NCI-H2107 treated with DMSO at 0.1 percent for 48 hours (cell line): ENCODE results near the gene TPH2.
A peak's percentile ranks its signal among the peaks of the same experiment; 100 is the strongest.

ENCODE experiments used
- DNase-seq: peaks from one replicate; lab custom pipeline; 2025; ENCODE audit not compliant: unreplicated experiment; lab: John Stamatoyannopoulos, UW

TPH2 gene

GRCh38 chr12:71958457-71958856 lies 19.8 kb downstream of the TPH2 start:
- no peak for DNase-seq

DNA sequence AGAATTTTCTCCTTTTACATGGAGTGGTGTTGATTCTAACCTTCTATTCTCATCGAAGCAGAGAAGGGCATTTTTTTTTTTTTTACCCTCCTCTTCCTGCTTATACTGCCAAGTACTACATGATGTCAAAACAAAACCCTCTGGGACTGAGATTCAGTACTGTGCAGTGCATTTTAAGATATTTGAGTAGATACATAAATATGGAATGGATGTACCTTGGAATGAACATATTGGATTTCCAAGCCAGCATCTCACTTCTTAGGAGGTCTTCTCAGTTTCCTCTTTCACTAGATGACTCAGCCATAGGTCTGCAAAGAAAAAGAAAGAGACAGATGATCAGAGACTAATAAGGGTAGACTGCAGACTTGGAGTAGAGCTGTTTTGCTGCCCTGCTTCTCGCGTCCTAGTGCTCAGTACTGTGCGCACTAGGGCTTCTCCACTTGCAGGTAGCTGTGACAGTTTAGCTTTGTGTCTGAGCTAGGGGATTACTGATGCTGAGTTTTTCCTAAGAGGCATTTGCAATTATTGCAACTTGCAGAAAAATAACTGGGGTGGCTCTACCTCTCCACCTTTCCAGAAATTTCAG lies 20.4 kb downstream of the TPH2 start:
- DNase-seq, result no peak

DNA sequence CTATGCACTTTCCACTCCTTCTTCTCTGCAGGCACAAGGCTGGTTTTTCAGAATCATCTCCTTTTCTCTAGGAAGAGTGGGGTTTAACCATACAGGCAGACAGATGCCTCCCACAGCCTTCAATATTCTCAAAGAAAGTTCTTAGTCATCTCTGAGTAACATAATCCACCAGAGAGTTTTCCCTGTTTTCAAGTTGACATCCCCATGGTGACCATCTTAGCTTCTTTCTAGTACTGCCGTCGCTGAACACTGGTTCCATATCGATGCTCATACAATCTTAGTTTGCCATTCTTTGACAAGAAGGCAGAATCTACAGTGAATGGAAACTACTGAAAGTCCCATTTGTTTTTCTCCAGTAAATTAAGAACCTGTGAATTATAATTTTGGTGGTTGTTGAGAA lies 28.6 kb downstream of the TPH2 start:
- no peak for DNase-seq

- DNase-seq, result no peak
Observed at GRCh38 chr12:71969330-71969729, 30.7 kb downstream of the TPH2 start.

DNA sequence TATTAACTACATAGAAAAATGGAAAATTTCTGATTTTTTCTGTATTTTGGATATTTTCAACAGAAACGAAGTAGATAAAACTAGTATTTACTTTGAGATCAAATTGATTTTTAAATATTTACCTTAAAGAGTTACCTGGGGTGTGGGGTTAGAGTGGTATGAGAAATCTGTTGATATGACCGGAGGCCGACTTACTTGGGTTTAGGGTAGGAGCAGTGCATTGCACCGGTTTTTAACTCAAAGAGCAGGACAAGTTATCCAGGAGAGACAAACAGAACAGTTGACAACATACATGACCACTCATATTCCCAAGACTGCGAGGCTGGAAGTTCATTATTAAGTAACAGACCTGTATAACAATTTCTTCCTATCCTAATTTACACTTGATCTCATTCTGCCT lies 31.4 kb downstream of the TPH2 start:
- no peak for DNase-seq

GRCh38 chr12:71972441-71973074 lies 33.9 kb downstream of the TPH2 start:
- no peak for DNase-seq

DNA sequence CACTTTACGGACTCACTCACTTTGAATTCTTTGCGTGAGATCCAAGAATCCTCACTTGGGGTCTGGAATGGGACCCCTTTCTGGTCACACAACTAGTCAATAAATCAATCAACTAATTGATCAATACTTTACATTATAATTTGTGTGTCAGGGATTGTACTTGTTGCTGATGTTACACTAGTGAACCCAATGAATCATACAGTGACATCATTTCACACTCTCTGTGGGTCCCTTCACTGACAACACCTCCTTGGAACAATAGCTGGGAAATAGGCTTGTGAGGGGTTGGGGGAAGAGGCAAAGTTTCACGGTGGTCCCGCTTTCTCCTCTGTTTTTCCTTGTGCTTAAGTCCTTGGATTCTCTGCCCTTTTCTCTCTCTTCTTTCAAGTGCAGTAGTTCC lies 35.0 kb downstream of the TPH2 start:
- no peak for DNase-seq

DNA sequence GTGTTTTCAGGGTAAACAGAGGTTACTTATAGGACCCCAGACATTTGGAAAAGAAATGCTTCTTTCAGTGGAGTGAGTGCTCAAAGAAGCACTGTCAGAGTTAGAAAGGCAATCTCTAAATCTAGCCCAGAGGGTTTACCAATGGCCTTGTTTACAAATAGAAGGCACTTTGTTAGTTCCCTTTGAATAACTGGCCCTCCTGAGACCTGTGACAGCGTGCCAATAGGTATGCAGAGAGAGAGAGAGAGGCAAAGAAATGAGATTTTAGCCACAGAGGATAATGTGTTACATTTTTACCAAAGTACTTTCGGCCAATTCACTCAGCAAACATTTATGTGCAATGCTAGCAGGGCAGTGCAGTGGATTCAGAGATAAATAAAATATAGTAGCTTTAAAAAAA lies 41.9 kb downstream of the TPH2 start:
- DNase-seq, result no peak

DNA sequence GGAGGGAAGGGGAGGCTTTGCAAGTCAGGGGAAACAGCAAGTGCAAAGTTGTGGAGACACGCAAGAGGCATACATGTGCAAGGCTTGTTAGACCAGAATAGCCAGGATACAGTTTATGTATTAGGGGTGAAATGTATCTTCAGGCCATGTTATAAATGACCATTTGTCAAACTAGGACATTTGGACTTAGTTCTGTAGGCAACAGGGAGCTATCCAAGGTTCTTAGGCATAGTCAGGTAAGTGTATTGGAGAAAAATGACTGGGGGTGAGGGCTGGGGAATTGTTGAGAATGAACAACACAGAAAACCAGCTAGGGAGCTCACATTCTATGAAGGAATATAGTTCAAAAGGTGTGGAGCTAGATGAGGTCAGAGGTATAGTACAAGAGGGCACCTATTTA lies 42.5 kb downstream of the TPH2 start:
- DNase-seq, result no peak

DNA sequence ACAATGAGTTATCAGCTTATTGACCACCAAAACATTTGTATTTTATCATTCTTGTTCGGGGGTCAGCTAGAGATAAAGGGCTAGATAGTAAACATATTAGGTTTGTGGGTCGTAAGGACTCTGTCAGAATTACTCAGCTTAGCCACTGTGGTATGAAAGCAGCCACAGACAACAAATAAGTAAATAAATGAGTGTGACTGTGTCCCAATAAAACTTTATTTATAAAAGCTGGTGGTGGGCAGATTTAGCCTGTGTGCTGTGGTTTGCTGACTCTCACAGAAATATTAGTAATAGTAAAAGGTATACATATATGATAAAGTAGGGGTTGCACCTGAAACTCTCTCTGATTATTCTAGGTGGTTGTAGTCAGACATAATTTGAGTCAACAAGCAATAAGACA lies 56.1 kb downstream of the TPH2 start:
- no peak for DNase-seq

GRCh38 chr12:71999795-72000194 lies 61.1 kb downstream of the TPH2 start:
- DNase-seq, result no peak

DNA sequence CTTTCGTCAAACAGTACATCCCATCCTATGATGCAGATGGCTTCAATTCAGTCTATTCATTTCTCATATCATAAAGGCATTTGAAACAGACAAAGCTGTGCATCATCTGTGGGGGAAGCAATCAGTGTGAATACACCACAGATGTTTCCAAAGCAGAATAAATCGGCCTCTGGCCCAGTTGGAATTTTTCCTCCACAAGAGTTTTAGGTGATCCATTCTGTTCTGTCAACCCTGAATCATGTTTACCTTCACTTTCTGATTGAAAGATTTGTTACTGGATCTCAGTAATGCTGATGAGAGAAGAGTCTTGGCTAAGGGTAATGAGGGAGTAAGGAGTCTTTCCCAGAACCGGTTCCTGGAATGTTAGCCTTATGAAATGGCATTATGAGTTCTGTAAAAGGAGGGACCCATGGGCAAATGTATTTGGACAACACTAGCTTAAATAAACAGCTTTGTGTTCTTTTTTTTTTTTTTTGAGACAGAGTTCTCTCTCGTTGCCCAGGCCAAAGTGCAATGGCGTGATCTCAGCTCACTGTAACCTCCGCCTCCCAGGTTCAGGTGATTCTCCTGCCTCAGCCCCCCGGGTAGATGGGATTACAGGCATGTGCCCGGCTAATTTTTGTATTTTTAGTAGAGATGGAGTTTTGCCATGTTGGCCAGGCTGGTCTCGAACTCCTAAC lies 62.5 kb downstream of the TPH2 start:
- no peak for DNase-seq

DNA sequence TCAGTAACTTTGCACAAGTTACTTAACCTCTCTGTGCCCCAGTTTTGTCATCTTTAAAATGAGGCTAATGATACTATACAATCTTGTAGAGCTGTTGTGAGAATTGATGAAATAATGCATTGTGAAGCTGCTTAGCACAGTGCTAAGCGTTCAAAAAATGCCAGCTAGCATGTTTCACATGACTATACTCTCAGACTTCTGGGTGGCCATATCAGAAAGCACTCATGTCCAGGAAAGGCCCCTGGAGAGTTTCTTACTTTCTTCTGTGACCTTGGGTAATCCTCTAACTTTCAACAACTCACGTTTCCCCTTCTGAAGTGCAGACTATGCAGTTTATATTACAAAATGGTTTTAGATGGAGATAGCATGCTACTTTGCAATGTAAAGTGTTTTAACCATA lies 68.1 kb downstream of the TPH2 start:
- no peak for DNase-seq

- DNase-seq, result no peak
Observed at GRCh38 chr12:72010356-72010755, 71.7 kb downstream of the TPH2 start.

- DNase-seq, result no peak
Observed at GRCh38 chr12:72011374-72011773, 72.7 kb downstream of the TPH2 start.

- no peak for DNase-seq
Observed at GRCh38 chr12:72012874-72013273, 74.2 kb downstream of the TPH2 start.

DNA sequence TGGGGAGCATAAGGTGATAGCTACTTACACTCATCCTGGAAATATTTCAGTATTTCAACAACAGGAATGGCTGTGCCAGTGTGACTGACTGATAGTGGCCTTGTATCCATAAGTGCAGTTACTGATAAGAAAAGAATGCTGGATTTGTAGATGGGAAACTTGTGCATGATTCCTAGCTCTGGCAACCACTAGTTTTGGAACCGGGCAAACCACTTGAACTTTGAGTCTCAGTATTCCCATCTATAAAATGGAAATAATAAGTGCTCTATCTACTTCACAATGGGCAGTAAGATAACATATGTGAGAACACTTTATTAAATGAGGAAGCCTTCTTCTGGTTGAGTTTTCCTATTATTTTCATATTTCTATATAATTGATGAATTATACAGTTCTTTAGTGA lies 77.2 kb downstream of the TPH2 start:
- no peak for DNase-seq

GRCh38 chr12:72017054-72017651 lies 78.5 kb downstream of the TPH2 start:
- DNase-seq, result peak; percentile 74

DNA sequence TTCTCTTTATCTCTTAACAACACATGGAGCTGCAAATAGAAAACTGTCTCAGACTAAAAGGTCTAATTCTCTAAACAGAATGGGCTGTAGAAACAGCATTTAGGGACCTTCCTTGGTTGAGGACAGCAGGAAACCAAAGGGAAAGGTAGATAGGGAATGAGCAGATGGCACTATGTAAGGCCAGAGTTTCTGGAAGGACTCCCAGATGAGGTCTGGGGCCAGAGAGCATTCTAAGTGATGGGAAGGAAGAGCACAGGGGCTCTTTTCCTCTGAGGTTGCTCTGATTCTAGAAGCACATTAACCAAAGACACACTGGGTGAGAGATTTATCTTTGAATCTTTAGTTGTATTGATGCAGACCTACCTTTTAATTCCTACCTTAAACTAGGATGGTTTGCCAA lies 79.4 kb downstream of the TPH2 start:
- DNase-seq, result no peak

GRCh38 chr12:72024613-72025012 lies 86.0 kb downstream of the TPH2 start:
- no peak for DNase-seq

DNA sequence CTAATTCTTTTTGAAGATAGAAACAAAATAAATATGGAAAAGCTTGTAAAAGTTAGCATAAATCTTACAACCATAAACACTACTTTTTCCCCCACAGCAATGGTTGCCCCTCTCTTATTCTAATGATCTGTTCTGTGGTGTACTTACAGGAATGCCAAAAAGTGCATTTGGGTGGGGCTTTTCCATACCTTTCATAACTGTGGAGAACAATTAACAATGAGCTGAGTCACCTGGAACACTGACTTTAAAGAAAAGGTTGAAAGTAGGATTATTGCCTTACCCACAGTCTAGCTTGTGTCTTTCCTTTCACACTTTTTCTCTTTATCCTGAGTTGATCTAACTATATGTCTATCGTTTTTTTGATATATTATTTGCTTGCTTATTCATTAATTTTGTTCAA lies 86.9 kb downstream of the TPH2 start:
- no peak for DNase-seq

DNA sequence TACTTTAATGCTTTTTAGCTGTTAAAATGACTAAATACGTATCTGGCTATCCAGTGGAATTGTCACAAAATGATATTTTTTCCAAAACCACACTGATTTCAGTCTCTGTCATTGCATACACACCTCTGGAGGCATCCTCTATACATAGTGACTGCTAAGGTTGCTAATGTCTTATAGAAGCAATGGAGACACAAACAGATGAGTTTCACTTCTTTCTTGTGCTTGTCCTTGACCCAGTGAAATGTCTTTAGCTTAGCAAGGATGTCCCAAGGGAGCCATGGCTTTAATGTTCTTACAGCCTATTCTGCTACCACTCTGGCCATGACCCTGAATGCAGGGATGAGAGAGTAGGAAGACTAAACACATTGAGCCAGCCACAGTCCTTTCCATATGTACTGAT lies 90.3 kb downstream of the TPH2 start:
- no peak for DNase-seq
